HepG2 (cell line): ENCODE data around the gene FHIT.

ENCODE experiments used
- MAFK ChIP-seq, 2 experiments: IDR thresholded peaks in 1 of 2; conservative IDR thresholded peaks in 1 of 2; 2 replicates each; pipeline ENCODE4 v1.6.1; 2011; ENCODE audit warnings: improper control_type of control experiment in 2 of 2, low read length in 2 of 2
- POLR2AphosphoS5 ChIP-seq: IDR thresholded peaks from 2 replicates; pipeline ENCODE4 v1.6.1; 2012; ENCODE audit warnings: low read depth, low read length
- U2AF1 ChIP-seq: fragments of 200-400 bp; formaldehyde crosslinking; optimal IDR thresholded peaks from 2 replicates; pipeline ENCODE3; 2017; ENCODE audit warnings: mild to moderate bottlenecking, low read depth, low read length

- no peak for TF ChIP-seq POLR2AphosphoS5
- TF ChIP-seq MAFK (conservative IDR thresholded peaks at IDR 0.05 in 1 of 2, IDR thresholded peaks at IDR 0.05 in 1 of 2; ENCODE audit: low read length in 2 of 2), result no peak
- TF ChIP-seq U2AF1, result no peak
Measured at GRCh38 chr3:60322298-60322856, 928.9 kb downstream of the FHIT start.
